HCT116 (cell line): ENCODE measurements around the gene PEX11G. TPM values are rescaled to one million over a fixed set of nuclear protein-coding genes. Genes with fewer than 3 reads are reported as not detected.
A peak's percentile ranks its signal among the peaks of the same experiment; 100 is the strongest.
"Not testable (repeated sequence)": the region's sequence is repeated elsewhere in the genome, so short reads cannot be mapped to it uniquely, and the experiment has no call there.

Source experiments
- ATAC-seq: fragments of 200-7000 bp; cut with Tn5 transposase; 2 replicates; pipeline ENCODE4 v1.9.1; 2020; ENCODE audit warnings: mild to moderate bottlenecking, moderate library complexity
- BruUV-seq: library from RNA; stranded (reverse); fragments of 400-500 nt; replicated peaks from 2 replicates; lab custom pipeline; 2021; lab: Mats Ljungman, UMichigan
- CTCF ChIA-PET: fragments of 300-600 bp; sonication (Branson Sonifier 250); formaldehyde crosslinking; loops from one replicate; lab custom pipeline; 2021; ENCODE audit warnings: antibody characterized with exemption; lab: Charles Lee
- POLR2A ChIA-PET: fragments of 300-600, 350-600 bp; sonication (Branson Sonifier 250); formaldehyde crosslinking; loops from one replicate; lab custom pipeline; 2021; ENCODE audit warnings: antibody characterized with exemption; lab: Charles Lee
- RAD21 ChIA-PET, 2 experiments: fragments of 300-600 bp; sonication (Branson Sonifier 250); formaldehyde crosslinking; loops; one replicate each; lab custom pipeline; 2023; ENCODE audit warnings: low total read pairs in 2 of 2; ENCODE audit not compliant: uncharacterized antibody in 2 of 2, unreplicated experiment in 2 of 2, low non-redundant PET in 1 of 2; lab: Charles Lee
- DNase-seq: peaks from one replicate; pipeline ENCODE4 v3.0.0-alpha.2; 2010; ENCODE audit warnings: low read depth, low spot score
- H2AFZ ChIP-seq: fragments of 200-600 bp; shearing (Covaris generic), sonication (generic); 2 replicates; pipeline ENCODE4 v1.6.1; 2017; ENCODE audit warnings: low read depth, mixed run types, mixed read lengths, antibody characterized with exemption, low read length; ENCODE audit not compliant: poor library complexity, severe bottlenecking
- H3K27ac ChIP-seq: 2 replicates; pipeline ENCODE4 v1.5.1; 2012; ENCODE audit warnings: low read depth, low read length
- H3K27me3 ChIP-seq: fragments of 200-600 bp; sonication (generic); 2 replicates; pipeline ENCODE4 v1.6.1; 2016; ENCODE audit warnings: mixed run types, low read length, mixed read lengths; ENCODE audit not compliant: insufficient read depth
- H3K36me3 ChIP-seq, 2 experiments: fragments of 200-500 bp in 1 of 2; fragments of 200-600 bp in 1 of 2; sonication (Bioruptor generic) in 1 of 2; sonication (generic) in 1 of 2; 2 replicates each; pipeline versions ENCODE4 v1.5.1 to v1.6.1; 2014 to 2016; ENCODE audit warnings: low read length in 2 of 2, inconsistent platforms in 1 of 2, mixed read lengths in 1 of 2, mixed run types in 1 of 2; ENCODE audit not compliant: insufficient read depth in 2 of 2, control insufficient read depth in 1 of 2
- H3K4me1 ChIP-seq, 2 experiments: fragments of 200-600 bp in 1 of 2; sonication (generic) in 1 of 2; 2 replicates each; pipeline versions ENCODE4 v1.5.1 to v1.6.1; 2012 to 2017; ENCODE audit warnings: low read length in 2 of 2, inconsistent platforms in 1 of 2, mild to moderate bottlenecking in 1 of 2, mixed read lengths in 1 of 2, mixed run types in 1 of 2, moderate library complexity in 1 of 2; ENCODE audit not compliant: insufficient read depth in 2 of 2, control insufficient read depth in 1 of 2
- H3K4me2 ChIP-seq: fragments of 200-600 bp; sonication (generic); 2 replicates; pipeline ENCODE4 v1.6.1; 2017; ENCODE audit warnings: mixed run types, low read length, mixed read lengths
- H3K4me3 ChIP-seq, 2 experiments: fragments of 200-600 bp in 1 of 2; sonication (generic) in 1 of 2; replicated peaks in 1 of 2; 2 replicates each; pipeline ENCODE4 v1.5.1; 2011 to 2016; ENCODE audit warnings: low read length in 2 of 2, control low read depth in 1 of 2, low read depth in 1 of 2, mild to moderate bottlenecking in 1 of 2, mixed read lengths in 1 of 2, mixed run types in 1 of 2
- H3K79me2 ChIP-seq: fragments of 200-600 bp; sonication (generic); 2 replicates; pipeline ENCODE4 v1.6.1; 2017; ENCODE audit warnings: mild to moderate bottlenecking, mixed run types, low read length, moderate library complexity, mixed read lengths; ENCODE audit not compliant: insufficient read depth
- H3K9ac ChIP-seq: fragments of 200-600 bp; sonication (generic); 2 replicates; pipeline ENCODE4 v1.6.1; 2016; ENCODE audit warnings: low read length, mixed read lengths
- H3K9me2 ChIP-seq: fragments of 200-600 bp; sonication (generic), shearing (Covaris generic); 2 replicates; pipeline ENCODE4 v1.6.1; 2017; ENCODE audit warnings: mixed run types, mild to moderate bottlenecking, moderate library complexity; ENCODE audit not compliant: insufficient read depth
- H3K9me3 ChIP-seq, 2 experiments: fragments of 200-500 bp in 1 of 2; fragments of 200-600 bp in 1 of 2; sonication (Bioruptor generic) in 1 of 2; sonication (generic) in 1 of 2; 2 replicates each; pipeline ENCODE4 v1.6.1; 2014 to 2017; ENCODE audit warnings: low read length in 2 of 2, mixed read lengths in 2 of 2, inconsistent platforms in 1 of 2, low read depth in 1 of 2, mild to moderate bottlenecking in 1 of 2, mixed run types in 1 of 2, moderate library complexity in 1 of 2; ENCODE audit not compliant: control insufficient read depth in 1 of 2, insufficient read depth in 1 of 2
- H4K20me1 ChIP-seq: fragments of 200-600 bp; sonication (generic), shearing (Covaris generic); 2 replicates; pipeline ENCODE4 v1.6.1; 2017; ENCODE audit warnings: mixed run types, mild to moderate bottlenecking, moderate library complexity; ENCODE audit not compliant: insufficient read depth
- FOSL1 ChIP-seq: IDR thresholded peaks from 2 replicates; pipeline ENCODE4 v1.6.1; 2012; ENCODE audit warnings: low read depth
- JUND ChIP-seq: IDR thresholded peaks from 2 replicates; pipeline ENCODE4 v1.6.1; 2012
- SRF ChIP-seq: IDR thresholded peaks from 2 replicates; pipeline ENCODE4 v1.6.1; 2012; ENCODE audit warnings: low read depth
- intact Hi-C: fragments of 100-400 bp; cut with micrococcal nuclease; formaldehyde crosslinking; loops from 2 replicates; pipeline ENCODE4 v1.10.0; 2022
- total RNA-seq: library from RNA; stranded (reverse); gene quantifications from one replicate; pipeline ENCODE4 v1.2.1, GENCODE V29; 2021; ENCODE audit not compliant: unreplicated experiment
- TF ChIP-seq, protein P1 (sequence below): IDR thresholded peaks from 2 replicates; pipeline ENCODE4 v1.6.1; 2012; ENCODE audit warnings: low read depth
- TF ChIP-seq, protein P2 (sequence below), 3 experiments: fragments of 200-600 bp in 1 of 3; sonication (generic) in 1 of 3; IDR thresholded peaks in 2 of 3; conservative IDR thresholded peaks in 1 of 3; 2 replicates each; pipeline ENCODE4 v1.5.1; 2012 to 2017; ENCODE audit warnings: low read depth in 2 of 3, low read length in 2 of 3, antibody characterized with exemption in 1 of 3, borderline replicate concordance in 1 of 3, control low read depth in 1 of 3, mild to moderate bottlenecking in 1 of 3, mixed read lengths in 1 of 3, mixed run types in 1 of 3, moderate library complexity in 1 of 3; ENCODE audit not compliant: insufficient read depth in 1 of 3

Gene PEX11G
- total RNA-seq, 1 experiment from 2014 or later, result 6.4 TPM

- TF ChIP-seq, protein P1, sequence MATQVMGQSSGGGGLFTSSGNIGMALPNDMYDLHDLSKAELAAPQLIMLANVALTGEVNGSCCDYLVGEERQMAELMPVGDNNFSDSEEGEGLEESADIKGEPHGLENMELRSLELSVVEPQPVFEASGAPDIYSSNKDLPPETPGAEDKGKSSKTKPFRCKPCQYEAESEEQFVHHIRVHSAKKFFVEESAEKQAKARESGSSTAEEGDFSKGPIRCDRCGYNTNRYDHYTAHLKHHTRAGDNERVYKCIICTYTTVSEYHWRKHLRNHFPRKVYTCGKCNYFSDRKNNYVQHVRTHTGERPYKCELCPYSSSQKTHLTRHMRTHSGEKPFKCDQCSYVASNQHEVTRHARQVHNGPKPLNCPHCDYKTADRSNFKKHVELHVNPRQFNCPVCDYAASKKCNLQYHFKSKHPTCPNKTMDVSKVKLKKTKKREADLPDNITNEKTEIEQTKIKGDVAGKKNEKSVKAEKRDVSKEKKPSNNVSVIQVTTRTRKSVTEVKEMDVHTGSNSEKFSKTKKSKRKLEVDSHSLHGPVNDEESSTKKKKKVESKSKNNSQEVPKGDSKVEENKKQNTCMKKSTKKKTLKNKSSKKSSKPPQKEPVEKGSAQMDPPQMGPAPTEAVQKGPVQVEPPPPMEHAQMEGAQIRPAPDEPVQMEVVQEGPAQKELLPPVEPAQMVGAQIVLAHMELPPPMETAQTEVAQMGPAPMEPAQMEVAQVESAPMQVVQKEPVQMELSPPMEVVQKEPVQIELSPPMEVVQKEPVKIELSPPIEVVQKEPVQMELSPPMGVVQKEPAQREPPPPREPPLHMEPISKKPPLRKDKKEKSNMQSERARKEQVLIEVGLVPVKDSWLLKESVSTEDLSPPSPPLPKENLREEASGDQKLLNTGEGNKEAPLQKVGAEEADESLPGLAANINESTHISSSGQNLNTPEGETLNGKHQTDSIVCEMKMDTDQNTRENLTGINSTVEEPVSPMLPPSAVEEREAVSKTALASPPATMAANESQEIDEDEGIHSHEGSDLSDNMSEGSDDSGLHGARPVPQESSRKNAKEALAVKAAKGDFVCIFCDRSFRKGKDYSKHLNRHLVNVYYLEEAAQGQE, result no peak
- TF ChIP-seq, protein P2, sequence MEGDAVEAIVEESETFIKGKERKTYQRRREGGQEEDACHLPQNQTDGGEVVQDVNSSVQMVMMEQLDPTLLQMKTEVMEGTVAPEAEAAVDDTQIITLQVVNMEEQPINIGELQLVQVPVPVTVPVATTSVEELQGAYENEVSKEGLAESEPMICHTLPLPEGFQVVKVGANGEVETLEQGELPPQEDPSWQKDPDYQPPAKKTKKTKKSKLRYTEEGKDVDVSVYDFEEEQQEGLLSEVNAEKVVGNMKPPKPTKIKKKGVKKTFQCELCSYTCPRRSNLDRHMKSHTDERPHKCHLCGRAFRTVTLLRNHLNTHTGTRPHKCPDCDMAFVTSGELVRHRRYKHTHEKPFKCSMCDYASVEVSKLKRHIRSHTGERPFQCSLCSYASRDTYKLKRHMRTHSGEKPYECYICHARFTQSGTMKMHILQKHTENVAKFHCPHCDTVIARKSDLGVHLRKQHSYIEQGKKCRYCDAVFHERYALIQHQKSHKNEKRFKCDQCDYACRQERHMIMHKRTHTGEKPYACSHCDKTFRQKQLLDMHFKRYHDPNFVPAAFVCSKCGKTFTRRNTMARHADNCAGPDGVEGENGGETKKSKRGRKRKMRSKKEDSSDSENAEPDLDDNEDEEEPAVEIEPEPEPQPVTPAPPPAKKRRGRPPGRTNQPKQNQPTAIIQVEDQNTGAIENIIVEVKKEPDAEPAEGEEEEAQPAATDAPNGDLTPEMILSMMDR (IDR thresholded peaks at IDR 0.05 in 2 of 3, conservative IDR thresholded peaks at IDR 0.05 in 1 of 3; ENCODE audit: borderline replicate concordance in 1 of 3, insufficient read depth in 1 of 3, low read depth in 2 of 3, low read length in 2 of 3), result no peak
These were observed 54.4 kb downstream of the PEX11G start (continued) for GRCh38 chr19:7434391-7434790.

GRCh38 chr19:7433456-7433855 lies 55.4 kb downstream of the PEX11G start:
- peak; percentile 55 for ATAC-seq
- POLR2A ChIA-PET, H3K4me3 ChIP-seq, CTCF ChIA-PET, H3K36me3 ChIP-seq, H3K4me1 ChIP-seq, H3K4me2 ChIP-seq, H3K9ac ChIP-seq, H2AFZ ChIP-seq, H3K27me3 ChIP-seq, H4K20me1 ChIP-seq, RAD21 ChIA-PET, BruUV-seq, H3K9me2 ChIP-seq, intact Hi-C loops, H3K9me3 ChIP-seq: not testable (repeated sequence)
- peak; percentile 17; the same call in 1 of the 2 replicates for TF ChIP-seq JUND
- TF ChIP-seq FOSL1, result 0 out of 2 replicates have a peak, but pooled peaks have one; percentile 22
- peak; percentile 74; the same call in 1 of the 2 replicates for TF ChIP-seq SRF
- peak; percentile 19 for DNase-seq
- H3K27ac ChIP-seq, result 0 out of 2 replicates have a peak overlapping the region, but pooled peaks have one; percentile 28
- H3K79me2 ChIP-seq, result peaks cover 14% of the 10 kb centered on the region; the same call in 1 of the 2 replicates
